Superior temporal gyrus (tissue), 1 donor: ENCODE data around the gene CYP46A1.

Experiments
- DNase-seq: peaks from one replicate; pipeline ENCODE4 v3.0.0-alpha.2; 2016; ENCODE audit errors: extremely low spot score

The CYP46A1 gene

GRCh38 chr14:99729991-99730875 is 46.1 kb downstream of the CYP46A1 start:
- peak; percentile 62 for DNase-seq

- DNase-seq, result no peak
Measured at GRCh38 chr14:99730876-99731546, 46.9 kb downstream of the CYP46A1 start.

GRCh38 chr14:99731547-99732435 is 47.7 kb downstream of the CYP46A1 start:
- DNase-seq, result no peak

- DNase-seq, result no peak
Measured at GRCh38 chr14:99732436-99733210, 48.5 kb downstream of the CYP46A1 start.

- no peak for DNase-seq
Measured at GRCh38 chr14:99733211-99733539, 49.1 kb downstream of the CYP46A1 start.

- DNase-seq, result no peak
Measured at GRCh38 chr14:99733540-99734405, 49.7 kb downstream of the CYP46A1 start.

GRCh38 chr14:99734406-99735051 is 50.4 kb downstream of the CYP46A1 start:
- no peak for DNase-seq

- DNase-seq, result no peak
Measured at GRCh38 chr14:99735189-99736135, 51.4 kb downstream of the CYP46A1 start.

GRCh38 chr14:99736603-99737371 is 52.7 kb downstream of the CYP46A1 start:
- DNase-seq, result no peak

GRCh38 chr14:99737451-99737951 is 53.4 kb downstream of the CYP46A1 start:
- DNase-seq, result no peak

- no peak for DNase-seq
Measured at GRCh38 chr14:99737956-99738667, 54.0 kb downstream of the CYP46A1 start.

- DNase-seq, result no peak
Measured at GRCh38 chr14:99740411-99740810, 56.3 kb downstream of the CYP46A1 start.

GRCh38 chr14:99741227-99741976 is 57.3 kb downstream of the CYP46A1 start:
- no peak for DNase-seq

GRCh38 chr14:99742074-99742473 is 58.0 kb downstream of the CYP46A1 start:
- no peak for DNase-seq

- no peak for DNase-seq
Measured at GRCh38 chr14:99742509-99743487, 58.7 kb downstream of the CYP46A1 start.
